Omental fat pad (tissue), 4 donors: ENCODE measurements around the gene TEKT4. TPM values are rescaled to one million over a fixed set of nuclear protein-coding genes. Genes with fewer than 3 reads are reported as not detected.
"Not testable (repeated sequence)": the region's sequence is repeated elsewhere in the genome, so short reads cannot be mapped to it uniquely, and the experiment has no call there.

Experiments
- ATAC-seq: fragments of 150-250 bp; one replicate; pipeline ENCODE4 v1.9.1; 2016; ENCODE audit warnings: mild to moderate bottlenecking, moderate library complexity; ENCODE audit not compliant: low FRiP score
- DNase-seq: peaks from one replicate; pipeline ENCODE4 v3.0.0-alpha.2; 2019; ENCODE audit warnings: low spot score
- small RNA-seq: library from RNA; depleted of rRNA; stranded (forward); fragments of <200 nt; gene quantifications from one replicate; pipeline ENCODE3, GENCODE V24; 2016
- total RNA-seq, 4 donors: library from RNA; depleted of rRNA; stranded (reverse); fragments of >200 nt; gene quantifications; one replicate each; pipeline ENCODE4 v1.1.0, GENCODE V29; 2016
- TF ChIP-seq, protein P1 (sequence below), 3 donors: fragments of 450-650 bp; IDR thresholded peaks; one replicate each; pipeline ENCODE4 v1.5.1; 2016 to 2017; ENCODE audit warnings: antibody characterized with exemption in 3 of 3, mild to moderate bottlenecking in 3 of 3, moderate library complexity in 2 of 3

Gene TEKT4
- total RNA-seq, 4 donors from 2014 or later, result not detected

- TF ChIP-seq, protein P1, sequence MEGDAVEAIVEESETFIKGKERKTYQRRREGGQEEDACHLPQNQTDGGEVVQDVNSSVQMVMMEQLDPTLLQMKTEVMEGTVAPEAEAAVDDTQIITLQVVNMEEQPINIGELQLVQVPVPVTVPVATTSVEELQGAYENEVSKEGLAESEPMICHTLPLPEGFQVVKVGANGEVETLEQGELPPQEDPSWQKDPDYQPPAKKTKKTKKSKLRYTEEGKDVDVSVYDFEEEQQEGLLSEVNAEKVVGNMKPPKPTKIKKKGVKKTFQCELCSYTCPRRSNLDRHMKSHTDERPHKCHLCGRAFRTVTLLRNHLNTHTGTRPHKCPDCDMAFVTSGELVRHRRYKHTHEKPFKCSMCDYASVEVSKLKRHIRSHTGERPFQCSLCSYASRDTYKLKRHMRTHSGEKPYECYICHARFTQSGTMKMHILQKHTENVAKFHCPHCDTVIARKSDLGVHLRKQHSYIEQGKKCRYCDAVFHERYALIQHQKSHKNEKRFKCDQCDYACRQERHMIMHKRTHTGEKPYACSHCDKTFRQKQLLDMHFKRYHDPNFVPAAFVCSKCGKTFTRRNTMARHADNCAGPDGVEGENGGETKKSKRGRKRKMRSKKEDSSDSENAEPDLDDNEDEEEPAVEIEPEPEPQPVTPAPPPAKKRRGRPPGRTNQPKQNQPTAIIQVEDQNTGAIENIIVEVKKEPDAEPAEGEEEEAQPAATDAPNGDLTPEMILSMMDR (IDR thresholded peaks at IDR 0.05), result no peak
- ATAC-seq (no peak), DNase-seq (no peak)
Observed at GRCh38 chr2:94879982-94880377, 8.8 kb downstream of the TEKT4 start.

GRCh38 chr2:94880507-94880906, 9.3 kb downstream of the TEKT4 start:
- TF ChIP-seq, protein P1 (IDR thresholded peaks at IDR 0.05), result no peak
- DNase-seq (no peak), ATAC-seq (no peak)

GRCh38 chr2:94881070-94881469, 9.8 kb downstream of the TEKT4 start:
- TF ChIP-seq, protein P1 (IDR thresholded peaks at IDR 0.05), result no peak
- DNase-seq (no peak), ATAC-seq (no peak)

DNA sequence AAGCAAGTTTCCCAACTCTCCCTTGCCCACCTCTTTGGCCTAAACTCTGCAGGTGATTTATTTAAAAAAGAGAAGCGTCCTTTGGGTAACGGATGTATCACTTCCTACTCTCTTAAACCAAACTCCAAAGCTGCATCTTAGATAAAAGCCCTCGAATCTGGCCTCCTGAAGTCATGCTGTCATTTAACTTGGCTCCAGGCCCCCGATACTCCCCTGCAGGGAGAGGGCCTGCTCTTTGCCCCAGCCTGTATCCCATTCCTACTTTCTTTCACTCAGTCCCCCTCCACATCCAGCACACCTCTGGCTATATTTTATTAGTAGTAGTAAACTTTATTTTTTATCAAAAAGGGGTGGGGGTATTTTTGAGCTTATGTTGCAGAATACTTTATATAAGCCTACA, 19.0 kb downstream of the TEKT4 start:
- ATAC-seq (no peak), DNase-seq (no peak)
- TF ChIP-seq, protein P1 (IDR thresholded peaks at IDR 0.05), result no peak

GRCh38 chr2:94895273-94895672, 24.0 kb downstream of the TEKT4 start:
- DNase-seq, ATAC-seq: not testable (repeated sequence)

- DNase-seq, ATAC-seq: not testable (repeated sequence)
Observed at GRCh38 chr2:94906976-94907375, 35.7 kb downstream of the TEKT4 start.

DNA sequence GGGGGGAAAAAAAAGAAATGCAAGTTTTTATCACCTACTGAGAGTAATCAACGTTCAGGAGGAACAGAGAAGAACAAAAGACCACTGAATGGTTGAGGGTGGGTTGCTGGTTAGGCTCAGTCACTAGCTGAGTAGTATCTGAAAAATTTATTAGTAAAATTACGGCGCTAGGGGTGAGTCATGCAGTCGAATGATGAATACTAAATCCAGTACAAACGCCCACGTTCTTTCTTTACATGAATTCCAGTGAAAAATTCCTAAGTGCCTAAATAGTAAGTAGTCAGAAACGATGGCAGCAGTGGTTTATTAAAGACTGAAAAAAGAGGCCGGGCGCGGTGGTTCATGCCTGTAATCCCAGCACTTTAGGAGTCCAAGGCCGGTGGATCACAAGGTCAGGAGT, 52.0 kb downstream of the TEKT4 start:
- DNase-seq (no peak), ATAC-seq (no peak)
- TF ChIP-seq, protein P1 (IDR thresholded peaks at IDR 0.05), result no peak

DNA sequence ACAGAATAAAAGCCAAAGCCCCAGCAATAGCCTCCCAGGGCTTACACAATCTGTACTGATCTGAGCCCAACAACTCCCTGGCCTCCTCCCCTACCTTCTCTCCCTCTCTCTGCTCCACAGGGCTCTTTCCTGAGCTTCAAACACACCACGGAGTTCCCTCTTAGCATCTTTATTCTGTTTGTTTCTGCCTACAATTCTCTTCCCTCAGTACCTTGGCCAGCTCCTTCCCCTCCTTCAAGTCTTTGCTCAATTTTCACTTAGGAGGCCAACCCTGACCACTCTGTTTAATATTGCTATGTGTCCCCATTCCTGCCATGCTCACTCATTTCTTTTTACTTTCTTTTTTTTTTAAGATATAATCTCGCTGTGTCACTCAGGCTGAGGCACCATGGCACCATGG, 53.8 kb downstream of the TEKT4 start:
- not testable (repeated sequence) for DNase-seq, ATAC-seq

Small RNA genes lying within 50 kb of the gene (small RNA-seq; reads per million reads assigned to genes)
- not detected for gene RNU6-1320P

Other genes with a start within 250 kb of the TEKT4 start
- 1 to 10 TPM in 1 of 4 donors, under 1 TPM in 1, not detected in 2; 0.93 to 4.7 TPM for gene MAL, start 154.3 kb downstream of the TEKT4 start, total RNA-seq